HepG2 (cell line): ENCODE results near the gene SLC9C2. TPM values are rescaled to one million over a fixed set of nuclear protein-coding genes. Genes with fewer than 3 reads are reported as not detected.

ENCODE experiments used
- ATAC-seq: fragments of 200-7000 bp; cut with Tn5 transposase; 3 replicates; pipeline ENCODE4 v1.9.1; 2020; ENCODE audit warnings: mild to moderate bottlenecking, moderate library complexity
- BruUV-seq: library from RNA; stranded (reverse); fragments of 400-500 nt; replicated peaks from 2 replicates; lab custom pipeline; 2021; lab: Mats Ljungman, UMichigan
- CTCF ChIA-PET: fragments of 300-600 bp; formaldehyde crosslinking; extraction: SDS; loops from one replicate; lab custom pipeline; 2021; ENCODE audit warnings: low total read pairs, inconsistent platforms, low intra/inter-chr PET ratio; lab: Yijun Ruan, JAX
- POLR2A ChIA-PET: fragments of 350-600 bp; sonication (Branson Sonifier 250); formaldehyde crosslinking; loops from one replicate; lab custom pipeline; 2020; ENCODE audit warnings: antibody characterized with exemption, inconsistent platforms; lab: Yijun Ruan, JAX
- DNase-seq: peaks from one replicate; pipeline ENCODE4 v3.0.0-alpha.2; 2015; ENCODE audit warnings: low spot score
- FAIRE-seq: peaks from 3 replicates; lab custom pipeline; 2011; peaks lifted over from hg19 to GRCh38; lab: Jason Lieb, UNC
- H2AFZ ChIP-seq: one replicate; pipeline ENCODE4 v1.6.1; 2011; ENCODE audit warnings: low read length, inconsistent platforms
- H3K27ac ChIP-seq: fragments of 300-600 bp; 3 replicates; pipeline ENCODE4 v1.8.0; 2011; ENCODE audit warnings: mixed run types, mild to moderate bottlenecking, mixed read lengths, low read length, inconsistent platforms; ENCODE audit not compliant: insufficient read depth; ENCODE audit errors: extremely low read length
- H3K27me3 ChIP-seq, 2 experiments: fragments of 200-600 bp in 1 of 2; 2 replicates in 1 of 2; 3 replicates in 1 of 2; pipeline versions ENCODE4 v1.6.0 to v1.8.0; 2011; ENCODE audit warnings: low read length in 2 of 2, mild to moderate bottlenecking in 2 of 2, moderate library complexity in 2 of 2, inconsistent platforms in 1 of 2; ENCODE audit not compliant: insufficient read depth in 2 of 2, control insufficient read depth in 1 of 2
- H3K36me3 ChIP-seq, 2 experiments: fragments of 200-600 bp in 1 of 2; replicated peaks in 1 of 2; 2 replicates in 1 of 2; 3 replicates in 1 of 2; pipeline versions ENCODE4 v1.5.1 to v1.8.0; 2011; ENCODE audit warnings: low read length in 2 of 2, inconsistent platforms in 1 of 2; ENCODE audit not compliant: insufficient read depth in 2 of 2, control insufficient read depth in 1 of 2
- H3K4me1 ChIP-seq: 2 replicates; pipeline ENCODE4 v1.5.1; 2012; ENCODE audit warnings: low read length, inconsistent platforms; ENCODE audit not compliant: insufficient read depth
- H3K4me2 ChIP-seq: 2 replicates; pipeline ENCODE4 v1.6.0; 2011; ENCODE audit warnings: low read depth, low read length, inconsistent platforms
- H3K4me3 ChIP-seq, 3 experiments: fragments of 200-600 bp in 1 of 3; sonication (generic), shearing (Covaris generic) in 1 of 3; replicated peaks in 1 of 3; 2 replicates each; pipeline ENCODE4 v1.5.1; 2011 to 2016; ENCODE audit warnings: low read length in 3 of 3, inconsistent platforms in 2 of 3, low read depth in 2 of 3, mild to moderate bottlenecking in 2 of 3, control low read depth in 1 of 3, mixed read lengths in 1 of 3; ENCODE audit not compliant: insufficient read depth in 1 of 3
- H3K79me2 ChIP-seq: one replicate; pipeline ENCODE4 v1.6.1; 2011; ENCODE audit warnings: low read length, inconsistent platforms; ENCODE audit not compliant: insufficient read depth
- H3K9ac ChIP-seq: 2 replicates; pipeline ENCODE4 v1.6.0; 2011; ENCODE audit warnings: mild to moderate bottlenecking, low read depth, low read length, inconsistent platforms; ENCODE audit not compliant: insufficient read depth
- H3K9me3 ChIP-seq: 2 replicates; pipeline ENCODE4 v1.5.1; 2012; ENCODE audit warnings: mild to moderate bottlenecking, low read length
- H4K20me1 ChIP-seq: 2 replicates; pipeline ENCODE4 v1.6.0; 2011; ENCODE audit warnings: inconsistent platforms, mild to moderate bottlenecking, low read length, moderate library complexity; ENCODE audit not compliant: insufficient read depth
- BORCS8-MEF2B ChIP-seq: sonication (generic); formaldehyde crosslinking; IDR thresholded peaks from 2 replicates; pipeline ENCODE4 v1.8.0; 2022; ENCODE audit warnings: mild to moderate bottlenecking, missing genetic modification reagents
- CEBPB ChIP-seq: IDR thresholded peaks from 2 replicates; pipeline ENCODE4 v1.6.1; 2011; ENCODE audit warnings: low read depth, low read length, improper control_type of control experiment, borderline replicate concordance
- CEBPG ChIP-seq: IDR thresholded peaks from 2 replicates; pipeline ENCODE4 v1.6.1; 2016
- ETS1 ChIP-seq: sonication (generic); formaldehyde crosslinking; IDR thresholded peaks from 2 replicates; pipeline ENCODE4 v1.4.0; 2020; ENCODE audit warnings: missing genetic modification reagents
- GPN1 ChIP-seq: sonication (generic); formaldehyde crosslinking; IDR thresholded peaks from 2 replicates; pipeline ENCODE4 v1.5.1; 2020; ENCODE audit warnings: missing genetic modification reagents, borderline replicate concordance
- IRF9 ChIP-seq: sonication (generic); formaldehyde crosslinking; IDR thresholded peaks from 2 replicates; pipeline ENCODE4 v1.8.0; 2022; ENCODE audit warnings: missing genetic modification reagents, mild to moderate bottlenecking, borderline replicate concordance
- PBX3 ChIP-seq: sonication (generic); formaldehyde crosslinking; IDR thresholded peaks from 2 replicates; pipeline ENCODE4 v1.8.1; 2023; ENCODE audit warnings: missing genetic modification reagents, inconsistent platforms, borderline replicate concordance
- PITX1 ChIP-seq: sonication (generic); formaldehyde crosslinking; IDR thresholded peaks from 2 replicates; pipeline ENCODE4 v1.5.1; 2020; ENCODE audit warnings: mild to moderate bottlenecking, missing genetic modification reagents
- POGZ ChIP-seq: sonication (generic); formaldehyde crosslinking; IDR thresholded peaks from 2 replicates; pipeline ENCODE4 v1.4.0; 2020; ENCODE audit warnings: mild to moderate bottlenecking, missing genetic modification reagents
- TBX2 ChIP-seq: sonication (generic); formaldehyde crosslinking; IDR thresholded peaks from 2 replicates; pipeline ENCODE4 v1.5.0; 2020; ENCODE audit warnings: missing genetic modification reagents, mild to moderate bottlenecking, borderline replicate concordance
- TP53 ChIP-seq: sonication (generic); formaldehyde crosslinking; conservative IDR thresholded peaks from 2 replicates; pipeline ENCODE4 v1.4.0; 2020; ENCODE audit warnings: missing genetic modification reagents
- YEATS4 ChIP-seq: sonication (generic); formaldehyde crosslinking; IDR thresholded peaks from 2 replicates; pipeline ENCODE4 v1.4.0; 2020; ENCODE audit warnings: missing genetic modification reagents, borderline replicate concordance
- ZKSCAN1 ChIP-seq: fragments of 150-350 bp; IDR thresholded peaks from 2 replicates; pipeline ENCODE4 v1.6.1; 2014; ENCODE audit warnings: low read length
- ZNF75D ChIP-seq: sonication (generic); formaldehyde crosslinking; IDR thresholded peaks from 2 replicates; pipeline ENCODE4 v1.8.1; 2023; ENCODE audit warnings: missing genetic modification reagents, mild to moderate bottlenecking, borderline replicate concordance
- WGBS: methylation state at CpG from one replicate; pipeline ENCODE4 v1.1.6; 2017; ENCODE audit warnings: low lambda C conversion rate; 5-methylcytosine and 5-hydroxymethylcytosine counted together
- in situ Hi-C: cut with HindIII; loops from 2 replicates; pipeline ENCODE4 v1.10.0; 2017; ENCODE audit warnings: low pct_unique_long_range_greater_than_20kb; ENCODE audit not compliant: extremely low pct_ligation_motif_present
- intact Hi-C: fragments of 100-400 bp; cut with micrococcal nuclease; formaldehyde crosslinking; loops from one replicate; pipeline ENCODE4 v1.10.0; 2022; ENCODE audit not compliant: unreplicated experiment
- polyA plus RNA-seq, 8 experiments: library from polyadenylated mRNA; depleted of rRNA in 3 of 8; stranded (reverse) in 7 of 8; unstranded in 1 of 8; fragments of >200 nt; fragmentation: Illumina TruSeq in 4 of 8; extraction: Trizol in 4 of 8; gene quantifications; 2 replicates each; pipeline versions ENCODE4 v1.2.1 to v1.2.3, GENCODE V29; 2011 to 2016; ENCODE audit warnings: low read depth in 4 of 8, missing spikeins in 1 of 8, mixed read lengths in 1 of 8; ENCODE audit not compliant: insufficient read depth in 1 of 8
- total RNA-seq, 5 experiments: library from RNA; depleted of rRNA; stranded (reverse); fragments of >200 nt; fragmentation: Illumina TruSeq; extraction: Trizol; gene quantifications; 2 replicates each; pipeline ENCODE4 v1.2.3, GENCODE V29; 2016; ENCODE audit warnings: low read depth in 1 of 5
- TF ChIP-seq, protein P1 (sequence below): sonication (generic); formaldehyde crosslinking; IDR thresholded peaks from 2 replicates; pipeline ENCODE4 v1.4.0; 2020; ENCODE audit warnings: mild to moderate bottlenecking, low read depth, missing genetic modification reagents

Gene SLC9C2
- total and polyA plus RNA-seq, 2 of the 13 experiments (the other 11 are each of a cell fraction or from before 2014, with no cell fraction given) = 0.03 TPM; not detected in 1

GRCh38 chr1:173527151-173527826 lies 75.6 kb downstream of the SLC9C2 start:
- Histone ChIP-seq H3K9ac (no peak overlapping the region), H2AFZ (no peak overlapping the region), H3K27ac (no peak overlapping the region), H3K27me3 (no peaks in the 10 kb centered on the region), H3K4me1 (peaks cover 9% of the 10 kb centered on the region), H3K79me2 (no peaks in the 10 kb centered on the region), H3K4me3 (no peak overlapping the region), H4K20me1 (no peaks in the 10 kb centered on the region), H3K36me3 (no peaks in the 10 kb centered on the region), H3K4me2 (no peak overlapping the region)
- intact Hi-C loops = no loop called here
- ATAC-seq (peak; percentile 36; the same call in 1 of the 3 replicates), DNase-seq (no peak), FAIRE-seq (no peak)
- ChIA-PET CTCF (no interaction called here), POLR2A (no interaction called here)
- in situ Hi-C loops = no loop called here
- 4% methylated on average over 3 of the region's 3 CpGs for WGBS
- TF ChIP-seq CEBPB = 0 out of 2 replicates have a peak, but pooled peaks have one; percentile 12
- TF ChIP-seq ZNF75D (CRISPR knock-in tag) = no peak
- TF ChIP-seq CEBPG (CRISPR knock-in tag) = peak; percentile 22; the same call in 1 of the 2 replicates
- TF ChIP-seq, all 625 proteins: peak for 2
- BruUV-seq = no TSS peak
- H3K9me3 ChIP-seq = no peaks in the 10 kb centered on the region

DNA sequence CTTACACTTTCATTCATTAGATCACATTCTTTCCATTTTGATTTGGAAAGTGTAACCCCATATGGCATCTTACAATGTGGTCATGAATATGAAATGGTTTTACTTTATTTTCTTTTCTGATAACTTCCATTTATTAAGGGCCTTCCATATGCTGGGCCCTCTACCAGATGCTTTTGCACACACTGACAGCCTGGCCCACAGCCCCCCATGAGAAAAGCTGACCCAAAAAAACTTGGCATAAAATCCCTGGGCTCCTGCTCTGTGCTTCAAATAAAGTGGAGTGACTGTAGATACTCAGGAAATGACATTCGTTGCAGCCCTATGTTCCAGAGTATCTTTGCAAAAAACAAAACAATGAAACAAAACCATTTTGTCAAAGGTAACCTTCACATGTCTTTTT lies 76.9 kb downstream of the SLC9C2 start:
- in situ Hi-C loops (no loop called here), intact Hi-C loops (no loop called here)
- H3K9ac ChIP-seq = no peak overlapping the region
- H3K79me2 ChIP-seq = no peaks in the 10 kb centered on the region
- no peaks in the 10 kb centered on the region for H4K20me1 ChIP-seq
- ATAC-seq (no peak), FAIRE-seq (no peak), DNase-seq (no peak)
- no peak overlapping the region for H2AFZ ChIP-seq
- peaks cover 9% of the 10 kb centered on the region for H3K4me1 ChIP-seq
- H3K4me3 ChIP-seq = no peak overlapping the region
- H3K9me3 ChIP-seq = no peaks in the 10 kb centered on the region
- H3K27ac ChIP-seq = no peak overlapping the region
- ChIA-PET CTCF (no interaction called here), POLR2A (no interaction called here)
- no peak overlapping the region for H3K4me2 ChIP-seq
- no TSS peak for BruUV-seq
- H3K27me3 ChIP-seq = no peaks in the 10 kb centered on the region
- 50% methylated on average over 1 of the region's 1 CpG for WGBS
- H3K36me3 ChIP-seq = no peaks in the 10 kb centered on the region
- TF ChIP-seq GPN1 (CRISPR knock-in tag) (no peak), IRF9 (CRISPR knock-in tag) (no peak), ZKSCAN1 (no peak), POGZ (CRISPR knock-in tag) (no peak), BORCS8-MEF2B (CRISPR knock-in tag) (no peak), PITX1 (no peak), TBX2 (CRISPR knock-in tag) (no peak), PBX3 (CRISPR knock-in tag) (no peak), YEATS4 (CRISPR knock-in tag) (no peak), ETS1 (CRISPR knock-in tag) (no peak), TP53 (no peak)
- TF ChIP-seq, protein P1, sequence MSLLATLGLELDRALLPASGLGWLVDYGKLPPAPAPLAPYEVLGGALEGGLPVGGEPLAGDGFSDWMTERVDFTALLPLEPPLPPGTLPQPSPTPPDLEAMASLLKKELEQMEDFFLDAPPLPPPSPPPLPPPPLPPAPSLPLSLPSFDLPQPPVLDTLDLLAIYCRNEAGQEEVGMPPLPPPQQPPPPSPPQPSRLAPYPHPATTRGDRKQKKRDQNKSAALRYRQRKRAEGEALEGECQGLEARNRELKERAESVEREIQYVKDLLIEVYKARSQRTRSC (CRISPR knock-in tag) = no peak
